Left lung (tissue), 10 donors: ENCODE measurements around the gene UBALD2. TPM values are rescaled to one million over a fixed set of nuclear protein-coding genes. Genes with fewer than 3 reads are reported as not detected.
"Not testable (repeated sequence)": the region's sequence is repeated elsewhere in the genome, so short reads cannot be mapped to it uniquely, and the experiment has no call there.

Experiments
- ATAC-seq: fragments of 200-7000 bp; cut with Tn5 transposase; one replicate; pipeline ENCODE4 v1.9.1; 2020; ENCODE audit warnings: moderate library complexity
- DNase-seq, 4 donors: peaks; one replicate each; pipeline ENCODE4 v3.0.0-alpha.2; 2013 to 2020
- H3K27ac ChIP-seq, 2 donors: fragments of 200-600 bp; sonication (generic) in 1 of 2; one replicate each; pipeline versions ENCODE4 v1.5.0 to v1.8.0; 2020 to 2021
- H3K27me3 ChIP-seq, 2 donors: fragments of 200-600 bp; sonication (generic) in 1 of 2; one replicate each; pipeline versions ENCODE4 v1.5.0 to v1.8.0; 2020 to 2021
- H3K36me3 ChIP-seq, 2 donors: fragments of 200-600 bp; sonication (generic) in 1 of 2; one replicate each; pipeline versions ENCODE4 v1.5.0 to v1.8.0; 2020 to 2021
- H3K4me1 ChIP-seq, 2 donors: fragments of 200-600 bp; one replicate each; pipeline ENCODE4 v1.8.0; 2021
- H3K4me3 ChIP-seq, 2 donors: fragments of 200-600 bp; sonication (generic) in 1 of 2; one replicate each; pipeline versions ENCODE4 v1.5.0 to v1.8.0; 2020 to 2021; ENCODE audit warnings: mild to moderate bottlenecking in 1 of 2
- H3K9me3 ChIP-seq, 2 donors: fragments of 200-600 bp; sonication (generic) in 1 of 2; one replicate each; pipeline versions ENCODE4 v1.5.0 to v1.8.0; 2020 to 2021
- CTCF ChIP-seq, 2 donors: fragments of 200-600 bp; sonication (generic) in 1 of 2; IDR thresholded peaks; one replicate each; pipeline versions ENCODE4 v1.5.0 to v1.8.0; 2021; ENCODE audit warnings: antibody characterized with exemption in 2 of 2
- intact Hi-C, 2 donors: fragments of 100-400 bp; cut with DNase I; formaldehyde crosslinking; loops; one replicate each; pipeline versions ENCODE4 v1.11.2 to v1.14.2; 2022
- polyA plus RNA-seq, 6 donors: library from polyadenylated mRNA; unstranded; fragments of 120-200 nt; gene quantifications; one replicate each; pipeline ENCODE4 v1.2.1, GENCODE V29; 2013; ENCODE audit not compliant: insufficient read length in 6 of 6
- total RNA-seq, 2 donors: library from RNA; stranded (reverse); fragmentation: NEBNext Ultra II Directional; extraction: Animal tissue kit (Norgen Biotek cat#: 25700); gene quantifications; one replicate each; pipeline ENCODE4 v1.2.1, GENCODE V29; 2021
- donor health status: DM: no; HTN: yes; CAD: no.
- donor health status: DM: no; HTN: no; CAD: no.

Gene UBALD2
- total and polyA plus RNA-seq, 8 donors, result 16.7 to 52.7 (median 32.0) TPM

DNA sequence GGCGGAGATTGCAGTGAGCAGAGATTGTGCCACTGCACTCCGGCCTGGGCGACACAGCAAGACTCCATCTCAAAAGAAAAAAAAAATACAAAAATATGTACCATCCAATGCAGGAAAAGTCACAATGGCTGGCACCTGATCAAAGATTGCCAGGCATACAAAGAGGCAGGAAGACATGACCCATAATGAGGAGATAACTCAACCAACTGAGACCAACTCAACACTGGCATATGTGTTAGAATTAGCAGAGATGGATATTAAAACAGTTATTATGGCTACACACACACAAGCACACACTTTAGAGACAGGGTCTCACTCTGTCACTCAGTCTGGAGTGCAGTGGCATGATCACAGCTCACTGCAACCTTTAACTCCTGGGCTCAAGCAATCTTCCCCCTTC is 32.3 kb downstream of the UBALD2 start:
- TF ChIP-seq CTCF (IDR thresholded peaks at IDR 0.05), result no peak
- H3K9me3 ChIP-seq, result no peaks in the 10 kb centered on the region
- H3K4me3 ChIP-seq, result no peak overlapping the region
- H3K36me3 ChIP-seq, result peaks cover 0 to 9% of the 10 kb centered on the region in 2 donors
- DNase-seq (no peak), ATAC-seq (no peak)
- no peaks in the 10 kb centered on the region for H3K4me1 ChIP-seq
- intact Hi-C loops, result no loop called here
- no peaks in the 10 kb centered on the region for H3K27me3 ChIP-seq
- H3K27ac ChIP-seq, result no peak overlapping the region

GRCh38 chr17:76304226-76305134 is 39.3 kb downstream of the UBALD2 start:
- intact Hi-C loops, result loop anchor here in 1 of 2 donors (2.0 kb wide), 1 partner anchor 92 kb away; no protein-coding TSS in a partner anchor
- no peak for ATAC-seq

GRCh38 chr17:76305135-76305454 is 39.9 kb downstream of the UBALD2 start:
- H3K36me3 ChIP-seq, result peaks cover 0 to 17% of the 10 kb centered on the region in 2 donors
- peak in 1 of 4 donors; percentile 23 for DNase-seq
- intact Hi-C loops, result loop anchor here in 1 of 2 donors (2.0 kb wide), 1 partner anchor 92 kb away; no protein-coding TSS in a partner anchor
- H3K4me3 ChIP-seq, ATAC-seq, H3K9me3 ChIP-seq, H3K27me3 ChIP-seq, H3K4me1 ChIP-seq, H3K27ac ChIP-seq: not testable (repeated sequence)

More at GRCh38 chr17:76304226-76305134, 39.3 kb downstream of the UBALD2 start:
- Histone ChIP-seq H3K36me3 (peaks cover 0 to 17% of the 10 kb centered on the region in 2 donors), H3K4me1 (no peaks in the 10 kb centered on the region), H3K27ac (no peak overlapping the region), H3K4me3 (no peak overlapping the region), H3K9me3 (no peaks in the 10 kb centered on the region), H3K27me3 (no peaks in the 10 kb centered on the region)
- DNase-seq, result peak in 1 of 4 donors; percentile 55
- no peak for TF ChIP-seq CTCF (IDR thresholded peaks at IDR 0.05)

DNA sequence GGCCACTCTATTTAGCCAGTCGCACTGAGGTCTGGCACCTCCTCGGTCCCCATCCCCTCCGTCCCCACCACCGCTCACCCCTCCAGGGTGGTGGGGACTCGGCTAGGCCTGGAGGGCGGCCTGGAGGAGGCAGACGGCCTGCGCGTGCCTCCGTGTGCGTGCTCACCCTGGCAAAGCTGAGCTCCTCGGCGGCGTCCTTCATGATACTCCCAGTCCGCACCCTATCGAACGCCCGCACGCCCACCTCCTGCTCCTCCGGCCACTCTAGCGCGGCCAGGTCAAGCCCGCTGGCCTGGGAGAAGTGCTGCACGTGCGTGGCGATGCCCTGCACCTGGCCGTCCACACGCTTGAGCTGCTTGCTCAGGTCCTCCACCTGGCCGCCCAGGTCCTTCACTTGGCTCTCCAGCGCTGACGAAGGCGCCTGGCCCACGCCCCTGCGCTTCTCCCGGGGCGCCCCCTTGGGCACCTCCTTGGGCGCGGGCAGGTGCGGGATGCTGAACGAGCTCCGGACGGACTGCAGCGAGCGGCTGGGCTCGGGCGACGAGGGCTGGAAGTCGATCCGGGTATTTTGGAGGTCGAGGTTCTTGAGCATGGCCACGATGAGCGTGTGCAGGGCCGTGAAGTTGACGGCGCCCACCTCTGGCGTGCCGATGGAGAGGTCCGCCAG is 42.3 kb downstream of the UBALD2 start:
- H3K27ac ChIP-seq, result no peak overlapping the region
- TF ChIP-seq CTCF (IDR thresholded peaks at IDR 0.05), result no peak
- peaks cover 0 to 40% of the 10 kb centered on the region in 2 donors for H3K36me3 ChIP-seq
- intact Hi-C loops, result no loop called here
- no peaks in the 10 kb centered on the region for H3K9me3 ChIP-seq
- H3K27me3 ChIP-seq, result no peaks in the 10 kb centered on the region
- no peaks in the 10 kb centered on the region for H3K4me1 ChIP-seq
- ATAC-seq (no peak), DNase-seq (peak in 1 of 4 donors; percentile 79)
- no peak overlapping the region for H3K4me3 ChIP-seq

DNA sequence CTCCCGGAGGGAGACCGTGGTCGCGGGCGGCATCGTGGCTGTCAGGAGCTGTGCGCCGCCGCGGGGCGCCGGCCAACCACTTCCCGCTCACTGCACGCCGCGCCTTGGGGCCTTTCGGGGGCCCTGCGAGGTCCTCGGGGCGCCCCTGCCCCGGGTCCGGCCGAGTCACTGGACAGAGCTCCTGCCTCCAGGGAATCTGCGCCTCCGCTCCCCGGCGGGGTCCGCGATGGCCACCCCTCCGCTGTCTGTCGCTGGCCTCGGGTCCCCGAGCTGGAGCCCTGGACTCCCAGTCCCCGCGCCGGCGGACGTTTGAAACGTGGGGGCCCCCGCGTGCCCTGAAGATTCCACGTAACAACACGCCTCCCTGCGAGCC is 42.8 kb downstream of the UBALD2 start, which contains the start of gene QRICH2:
QRICH2 (minus strand) TSS at position 311 of the 373 bp plus-strand sequence; CDS start at position 33, 278 bp downstream.
- TF ChIP-seq CTCF (IDR thresholded peaks at IDR 0.05), result no peak
- intact Hi-C loops, result no loop called here
- H3K27ac ChIP-seq, result no peak within 1 kb of the TSS
- ATAC-seq (no peak), DNase-seq (no peak)
- H3K4me3 ChIP-seq, result no peak within 1 kb of the TSS
- H3K27me3 ChIP-seq, result no peaks in the 10 kb centered on the region
- no peaks in the 10 kb centered on the region for H3K4me1 ChIP-seq
- no peaks in the 10 kb centered on the region for H3K9me3 ChIP-seq
- H3K36me3 ChIP-seq, result peaks cover 0 to 45% of the 10 kb centered on the region in 2 donors
